PFSK-1 (cell line): ENCODE results near the gene CCR1.

Experiments
- FOXP2 ChIP-seq: optimal IDR thresholded peaks from 2 replicates; pipeline ENCODE3; 2011; ENCODE audit warnings: borderline replicate concordance, control low read depth, inconsistent platforms; ENCODE audit not compliant: insufficient read depth; ENCODE audit errors: extremely low read length, extremely low read depth
- TAF1 ChIP-seq: IDR thresholded peaks from 2 replicates; pipeline ENCODE4 v1.6.1; 2012; ENCODE audit warnings: low read length, control low read depth, borderline replicate concordance; ENCODE audit not compliant: insufficient read depth

DNA sequence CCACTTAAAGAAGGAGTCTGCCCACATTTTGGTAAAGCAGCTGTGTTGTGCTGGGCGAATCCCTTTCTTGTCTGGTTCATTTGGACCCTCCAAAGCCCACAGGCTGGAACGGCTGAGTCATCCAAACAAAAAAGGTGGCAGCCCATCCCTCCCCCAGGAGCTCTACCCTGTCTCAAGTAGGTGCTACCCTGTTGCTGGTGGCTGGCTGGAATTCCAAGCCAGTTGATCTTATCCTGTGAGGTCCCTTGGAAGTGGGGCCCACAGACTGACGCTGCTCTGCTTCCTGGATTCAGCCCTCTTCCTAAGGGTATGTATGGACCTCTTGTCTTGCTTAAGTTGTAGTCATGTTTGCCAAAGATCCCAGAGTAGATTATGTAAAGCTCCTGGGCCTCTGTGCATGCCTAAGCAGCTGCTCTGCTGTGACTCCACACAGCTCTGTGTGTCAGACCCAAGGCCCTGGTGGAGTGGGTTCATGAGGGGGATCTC lies 44.5 kb downstream of the CCR1 start:
- no peak for TF ChIP-seq TAF1
- TF ChIP-seq FOXP2, result no peak
